ENCODE measurements around the gene KCNK16. TPM values are rescaled to one million over a fixed set of nuclear protein-coding genes. Genes with fewer than 3 reads are reported as not detected.

The KCNK16 gene
- total and polyA plus RNA-seq, 10 donors = not detected

GRCh38 chr6:39353698-39354315 lies 31.3 kb upstream of the KCNK16 start:
- Histone ChIP-seq H3K4me3 (no peak overlapping the region), H3K27me3 (replicated peaks in 1 of 7) (no peaks in the 10 kb centered on the region), H3K27ac (no peak overlapping the region), H3K4me1 (peaks cover 0 to 4% (median 0%) of the 10 kb centered on the region in 6 donors), H3K36me3 (no peaks in the 10 kb centered on the region), H3K9me3 (no peaks in the 10 kb centered on the region)
- 87 to 92% (median 90%) methylated on average over 6 to 7 of the region's 7 CpGs for WGBS, 5 donors
- no peak for TF ChIP-seq CTCF (IDR thresholded peaks at IDR 0.05 in 8 of 11, conservative IDR thresholded peaks at IDR 0.05 in 3 of 11)
- intact Hi-C loops (cut with DNase I; ENCODE audit: low total_unique reads) = loop anchor here (10.0 kb wide), 1 partner anchor 1671 kb away; no protein-coding TSS in a partner anchor
- peak; percentile 47 for DNase-seq

GRCh38 chr6:39350723-39351505 lies 28.4 kb upstream of the KCNK16 start:
- intact Hi-C loops (cut with DNase I; ENCODE audit: low total_unique reads) = loop anchor here (10.0 kb wide), 1 partner anchor 1674 kb away; no protein-coding TSS in a partner anchor
- TF ChIP-seq POLR2AphosphoS5 (IDR thresholded peaks at IDR 0.05) = no peak
- TF ChIP-seq CTCF (IDR thresholded peaks at IDR 0.05 in 8 of 11, conservative IDR thresholded peaks at IDR 0.05 in 3 of 11) = no peak
- TF ChIP-seq POLR2A (IDR thresholded peaks at IDR 0.05) = no peak

GRCh38 chr6:39348740-39349139 lies 26.2 kb upstream of the KCNK16 start:
- DNase-seq = peak; percentile 70
- no peaks in the 10 kb centered on the region for H3K36me3 ChIP-seq
- 85 to 96% (median 90%) methylated on average over 13 to 15 of the region's 15 CpGs for WGBS, 5 donors
- intact Hi-C loops (cut with DNase I; ENCODE audit: low total_unique reads) = no loop called here
- no peak for TF ChIP-seq CTCF (IDR thresholded peaks at IDR 0.05 in 8 of 11, conservative IDR thresholded peaks at IDR 0.05 in 3 of 11)
- TF ChIP-seq POLR2AphosphoS5 (IDR thresholded peaks at IDR 0.05) = no peak
- TF ChIP-seq POLR2A (IDR thresholded peaks at IDR 0.05) = no peak
- no peak overlapping the region for H3K27ac ChIP-seq
- H3K9me3 ChIP-seq = no peaks in the 10 kb centered on the region
- H3K27me3 ChIP-seq (replicated peaks in 1 of 7) = no peaks in the 10 kb centered on the region
- H3K4me3 ChIP-seq = no peak overlapping the region
- peaks cover 0 to under 1% (median 0%) of the 10 kb centered on the region in 6 donors for H3K4me1 ChIP-seq

More at GRCh38 chr6:39350723-39351505, 28.4 kb upstream of the KCNK16 start:
- H3K27me3 ChIP-seq (replicated peaks in 1 of 7) = no peaks in the 10 kb centered on the region
- peak; percentile 37 for DNase-seq
- H3K9me3 ChIP-seq = no peaks in the 10 kb centered on the region
- no peaks in the 10 kb centered on the region for H3K36me3 ChIP-seq
- 89 to 90% (median 90%) methylated on average over 12 to 13 of the region's 13 CpGs for WGBS, 5 donors
- no peak overlapping the region for H3K4me3 ChIP-seq
- H3K27ac ChIP-seq = no peak overlapping the region
- H3K4me1 ChIP-seq = no peaks in the 10 kb centered on the region

- TF ChIP-seq POLR2AphosphoS5 (IDR thresholded peaks at IDR 0.05) = no peak
- peak; percentile 54 to 94 (median 86) for TF ChIP-seq CTCF (IDR thresholded peaks at IDR 0.05 in 8 of 11, conservative IDR thresholded peaks at IDR 0.05 in 3 of 11)
- Histone ChIP-seq H3K9me3 (no peaks in the 10 kb centered on the region), H3K36me3 (no peaks in the 10 kb centered on the region), H3K4me1 (peaks cover 0 to 8% (median 6%) of the 10 kb centered on the region in 6 donors), H3K27me3 (replicated peaks in 1 of 7) (no peaks in the 10 kb centered on the region), H3K4me3 (no peak overlapping the region), H3K27ac (no peak overlapping the region)
- intact Hi-C loops (cut with DNase I; ENCODE audit: low total_unique reads) = no loop called here
- 32 to 35% (median 34%) methylated on average over 9 of the region's 9 CpGs for WGBS, 5 donors
- peak; percentile 88 for DNase-seq
Observed at GRCh38 chr6:39347906-39348585, 25.5 kb upstream of the KCNK16 start.
